Measurements from ENCODE around the gene FBXL7.

Gene FBXL7

GRCh38 chr5:15499528-15500324, at the start of gene FBXL7:
TSS of gene FBXL7 (plus strand) at chr5:15500180.
- no peak for FAIRE-seq

GRCh38 chr5:15450473-15450872, 49.5 kb upstream of the FBXL7 start:
- no peak for FAIRE-seq

- FAIRE-seq, result no peak
Measured at GRCh38 chr5:15450949-15451348, 49.0 kb upstream of the FBXL7 start.

- FAIRE-seq, result no peak
Measured at GRCh38 chr5:15452030-15452429, 48.0 kb upstream of the FBXL7 start.

GRCh38 chr5:15452781-15453180, 47.2 kb upstream of the FBXL7 start:
- no peak for FAIRE-seq

- FAIRE-seq, result no peak
Measured at GRCh38 chr5:15459200-15459599, 40.8 kb upstream of the FBXL7 start.

GRCh38 chr5:15463231-15463980, 36.6 kb upstream of the FBXL7 start:
- no peak for FAIRE-seq

- no peak for FAIRE-seq
Measured at GRCh38 chr5:15472116-15472515, 27.9 kb upstream of the FBXL7 start.

GRCh38 chr5:15474143-15474719, 25.7 kb upstream of the FBXL7 start:
- FAIRE-seq, result no peak

- no peak for FAIRE-seq
Measured at GRCh38 chr5:15475367-15475766, 24.6 kb upstream of the FBXL7 start.

- FAIRE-seq, result no peak
Measured at GRCh38 chr5:15476977-15477376, 23.0 kb upstream of the FBXL7 start.

- no peak for FAIRE-seq
Measured at GRCh38 chr5:15480436-15480835, 19.5 kb upstream of the FBXL7 start.

GRCh38 chr5:15483351-15484097, 16.5 kb upstream of the FBXL7 start:
- FAIRE-seq, result no peak

- FAIRE-seq, result no peak
Measured at GRCh38 chr5:15487228-15487627, 12.8 kb upstream of the FBXL7 start.

GRCh38 chr5:15489571-15490235, 10.3 kb upstream of the FBXL7 start:
- no peak for FAIRE-seq

- no peak for FAIRE-seq
Measured at GRCh38 chr5:15492545-15492944, 7.4 kb upstream of the FBXL7 start.

- no peak for FAIRE-seq
Measured at GRCh38 chr5:15493501-15493900, 6.5 kb upstream of the FBXL7 start.

GRCh38 chr5:15495026-15495425, 5.0 kb upstream of the FBXL7 start:
- no peak for FAIRE-seq

- FAIRE-seq, result no peak
Measured at GRCh38 chr5:15496886-15497285, 3.1 kb upstream of the FBXL7 start.

GRCh38 chr5:15500325-15501001, 483 bp downstream of the FBXL7 start:
- FAIRE-seq, result no peak

GRCh38 chr5:15501091-15501791, 1.3 kb downstream of the FBXL7 start:
- no peak for FAIRE-seq

Measured in A204.1 (cell line).